HepG2 (cell line): Measurements from ENCODE around the gene APRT. TPM values are rescaled to one million over a fixed set of nuclear protein-coding genes. Genes with fewer than 3 reads are reported as not detected.

ENCODE experiments used
- ATF3 ChIP-seq: sonication (generic); formaldehyde crosslinking; IDR thresholded peaks from 2 replicates; pipeline ENCODE4 v1.4.0; 2020; ENCODE audit warnings: missing genetic modification reagents
- CBX2 ChIP-seq, 2 experiments: fragments of 200-600 bp in 1 of 2; sonication (generic); formaldehyde crosslinking in 1 of 2; IDR thresholded peaks; 2 replicates each; pipeline versions ENCODE4 v1.7.0 to v1.8.1; 2018 to 2022; ENCODE audit warnings: low read depth in 2 of 2, low read length in 1 of 2, mild to moderate bottlenecking in 1 of 2, missing genetic modification reagents in 1 of 2
- E2F5 ChIP-seq: sonication (generic); formaldehyde crosslinking; conservative IDR thresholded peaks from 2 replicates; pipeline ENCODE4 v1.4.0; 2020; ENCODE audit warnings: missing genetic modification reagents
- ELF3 ChIP-seq: IDR thresholded peaks from 2 replicates; pipeline ENCODE4 v1.6.1; 2016; ENCODE audit warnings: missing genetic modification reagents, missing compliant biosample characterization
- GTF2F1 ChIP-seq: fragments of 150-350 bp; IDR thresholded peaks from 2 replicates; pipeline ENCODE4 v1.6.1; 2014; ENCODE audit warnings: low read length
- HIVEP1 ChIP-seq: sonication (generic); formaldehyde crosslinking; IDR thresholded peaks from 2 replicates; pipeline ENCODE4 v1.4.0; 2020; ENCODE audit warnings: mild to moderate bottlenecking, missing genetic modification reagents
- KDM5B ChIP-seq: sonication (generic); formaldehyde crosslinking; IDR thresholded peaks from 2 replicates; pipeline ENCODE4 v1.4.0; 2020; ENCODE audit warnings: missing genetic modification reagents, mild to moderate bottlenecking, borderline replicate concordance
- KLF13 ChIP-seq: sonication (generic); formaldehyde crosslinking; IDR thresholded peaks from 2 replicates; pipeline ENCODE4 v1.4.0; 2020; ENCODE audit warnings: mild to moderate bottlenecking, missing genetic modification reagents
- NFE2L1 ChIP-seq: sonication (generic); formaldehyde crosslinking; IDR thresholded peaks from 2 replicates; pipeline ENCODE4 v1.4.0; 2020; ENCODE audit warnings: missing genetic modification reagents, mild to moderate bottlenecking, borderline replicate concordance
- PHB2 ChIP-seq: fragments of 450-650 bp; IDR thresholded peaks from 2 replicates; pipeline ENCODE4 v1.6.1; 2018; ENCODE audit not compliant: partially characterized antibody
- SALL1 ChIP-seq: sonication (generic); formaldehyde crosslinking; IDR thresholded peaks from 2 replicates; pipeline ENCODE4 v1.8.0; 2022; ENCODE audit warnings: mild to moderate bottlenecking, missing genetic modification reagents
- SETDB1 ChIP-seq: sonication (generic); formaldehyde crosslinking; IDR thresholded peaks from 2 replicates; pipeline ENCODE4 v1.5.1; 2020; ENCODE audit warnings: missing genetic modification reagents, mild to moderate bottlenecking, borderline replicate concordance
- SKI ChIP-seq: fragments of 450-650 bp; IDR thresholded peaks from one replicate; pipeline ENCODE4 v1.6.1; 2018; ENCODE audit warnings: mild to moderate bottlenecking; ENCODE audit not compliant: partially characterized antibody
- SOX5 ChIP-seq: IDR thresholded peaks from 2 replicates; pipeline ENCODE4 v1.6.1; 2016; ENCODE audit warnings: borderline replicate concordance
- SRF ChIP-seq: IDR thresholded peaks from 2 replicates; pipeline ENCODE4 v1.6.1; 2011; ENCODE audit warnings: mild to moderate bottlenecking, low read depth, low read length, moderate library complexity
- ZBTB33 ChIP-seq: sonication (generic); formaldehyde crosslinking; IDR thresholded peaks from 2 replicates; pipeline ENCODE4 v1.4.0; 2020; ENCODE audit warnings: missing genetic modification reagents
- ZNF124 ChIP-seq: sonication (generic); formaldehyde crosslinking; IDR thresholded peaks from 2 replicates; pipeline ENCODE4 v1.4.0; 2020; ENCODE audit warnings: missing genetic modification reagents
- ZNF558 ChIP-seq: sonication (generic); formaldehyde crosslinking; IDR thresholded peaks from 2 replicates; pipeline ENCODE4 v1.9.0; 2022; ENCODE audit warnings: mild to moderate bottlenecking, missing genetic modification reagents, borderline replicate concordance
- ZSCAN21 ChIP-seq: sonication (generic); formaldehyde crosslinking; IDR thresholded peaks from 2 replicates; pipeline ENCODE4 v1.8.0; 2022; ENCODE audit warnings: mild to moderate bottlenecking, missing genetic modification reagents, moderate library complexity, borderline replicate concordance
- ZSCAN31 ChIP-seq: sonication (generic); formaldehyde crosslinking; IDR thresholded peaks from 2 replicates; pipeline ENCODE4 v1.5.0; 2020; ENCODE audit warnings: low read depth, mild to moderate bottlenecking, missing genetic modification reagents
- polyA plus RNA-seq, 8 experiments: library from polyadenylated mRNA; depleted of rRNA in 3 of 8; stranded (reverse) in 7 of 8; unstranded in 1 of 8; fragments of >200 nt; fragmentation: Illumina TruSeq in 4 of 8; extraction: Trizol in 4 of 8; gene quantifications; 2 replicates each; pipeline versions ENCODE4 v1.2.1 to v1.2.3, GENCODE V29; 2011 to 2016; ENCODE audit warnings: low read depth in 4 of 8, missing spikeins in 1 of 8, mixed read lengths in 1 of 8; ENCODE audit not compliant: insufficient read depth in 1 of 8
- total RNA-seq, 5 experiments: library from RNA; depleted of rRNA; stranded (reverse); fragments of >200 nt; fragmentation: Illumina TruSeq; extraction: Trizol; gene quantifications; 2 replicates each; pipeline ENCODE4 v1.2.3, GENCODE V29; 2016; ENCODE audit warnings: low read depth in 1 of 5
- TF ChIP-seq, protein P1 (sequence below): IDR thresholded peaks from 2 replicates; pipeline ENCODE4 v1.6.1; 2016; ENCODE audit warnings: low read depth, missing genetic modification reagents, missing compliant biosample characterization
- TF ChIP-seq, protein P2 (sequence below): sonication (generic); formaldehyde crosslinking; IDR thresholded peaks from 2 replicates; pipeline ENCODE4 v1.4.0; 2020; ENCODE audit warnings: mild to moderate bottlenecking, missing genetic modification reagents

The APRT gene
- total and polyA plus RNA-seq, 2 of the 13 experiments (the other 11 are each of a cell fraction or from before 2014, with no cell fraction given) = 155 to 242 TPM

- TF ChIP-seq ZNF558 (CRISPR knock-in tag) (no peak), SETDB1 (CRISPR knock-in tag) (no peak), ATF3 (no peak), KLF13 (CRISPR knock-in tag) (no peak), E2F5 (CRISPR knock-in tag) (no peak), SALL1 (CRISPR knock-in tag) (peak; percentile 32; the same call in 1 of the 2 replicates), SKI (no peak), ZSCAN21 (CRISPR knock-in tag) (peak; percentile 24; the same call in 1 of the 2 replicates), SRF (no peak), GTF2F1 (no peak), CBX2 (IDR thresholded peaks at IDR 0.05; ENCODE audit: low read depth, low read length) (no peak), CBX2 (CRISPR knock-in tag; IDR thresholded peaks at IDR 0.05; ENCODE audit: low read depth) (no peak), KDM5B (CRISPR knock-in tag) (no peak; the same call in 1 of the 2 replicates), PHB2 (no peak), ZBTB33 (CRISPR knock-in tag) (peak; percentile 30; the same call in 1 of the 2 replicates), HIVEP1 (CRISPR knock-in tag) (0 out of 2 replicates have a peak, but pooled peaks have one; percentile 11), NFE2L1 (CRISPR knock-in tag) (no peak), ZNF124 (0 out of 2 replicates have a peak, but pooled peaks have one; percentile 65), ZSCAN31 (CRISPR knock-in tag) (no peak), SOX5 (no peak), ELF3 (CRISPR knock-in tag) (peak; percentile 44; the same call in 1 of the 2 replicates)
- TF ChIP-seq, protein P1, sequence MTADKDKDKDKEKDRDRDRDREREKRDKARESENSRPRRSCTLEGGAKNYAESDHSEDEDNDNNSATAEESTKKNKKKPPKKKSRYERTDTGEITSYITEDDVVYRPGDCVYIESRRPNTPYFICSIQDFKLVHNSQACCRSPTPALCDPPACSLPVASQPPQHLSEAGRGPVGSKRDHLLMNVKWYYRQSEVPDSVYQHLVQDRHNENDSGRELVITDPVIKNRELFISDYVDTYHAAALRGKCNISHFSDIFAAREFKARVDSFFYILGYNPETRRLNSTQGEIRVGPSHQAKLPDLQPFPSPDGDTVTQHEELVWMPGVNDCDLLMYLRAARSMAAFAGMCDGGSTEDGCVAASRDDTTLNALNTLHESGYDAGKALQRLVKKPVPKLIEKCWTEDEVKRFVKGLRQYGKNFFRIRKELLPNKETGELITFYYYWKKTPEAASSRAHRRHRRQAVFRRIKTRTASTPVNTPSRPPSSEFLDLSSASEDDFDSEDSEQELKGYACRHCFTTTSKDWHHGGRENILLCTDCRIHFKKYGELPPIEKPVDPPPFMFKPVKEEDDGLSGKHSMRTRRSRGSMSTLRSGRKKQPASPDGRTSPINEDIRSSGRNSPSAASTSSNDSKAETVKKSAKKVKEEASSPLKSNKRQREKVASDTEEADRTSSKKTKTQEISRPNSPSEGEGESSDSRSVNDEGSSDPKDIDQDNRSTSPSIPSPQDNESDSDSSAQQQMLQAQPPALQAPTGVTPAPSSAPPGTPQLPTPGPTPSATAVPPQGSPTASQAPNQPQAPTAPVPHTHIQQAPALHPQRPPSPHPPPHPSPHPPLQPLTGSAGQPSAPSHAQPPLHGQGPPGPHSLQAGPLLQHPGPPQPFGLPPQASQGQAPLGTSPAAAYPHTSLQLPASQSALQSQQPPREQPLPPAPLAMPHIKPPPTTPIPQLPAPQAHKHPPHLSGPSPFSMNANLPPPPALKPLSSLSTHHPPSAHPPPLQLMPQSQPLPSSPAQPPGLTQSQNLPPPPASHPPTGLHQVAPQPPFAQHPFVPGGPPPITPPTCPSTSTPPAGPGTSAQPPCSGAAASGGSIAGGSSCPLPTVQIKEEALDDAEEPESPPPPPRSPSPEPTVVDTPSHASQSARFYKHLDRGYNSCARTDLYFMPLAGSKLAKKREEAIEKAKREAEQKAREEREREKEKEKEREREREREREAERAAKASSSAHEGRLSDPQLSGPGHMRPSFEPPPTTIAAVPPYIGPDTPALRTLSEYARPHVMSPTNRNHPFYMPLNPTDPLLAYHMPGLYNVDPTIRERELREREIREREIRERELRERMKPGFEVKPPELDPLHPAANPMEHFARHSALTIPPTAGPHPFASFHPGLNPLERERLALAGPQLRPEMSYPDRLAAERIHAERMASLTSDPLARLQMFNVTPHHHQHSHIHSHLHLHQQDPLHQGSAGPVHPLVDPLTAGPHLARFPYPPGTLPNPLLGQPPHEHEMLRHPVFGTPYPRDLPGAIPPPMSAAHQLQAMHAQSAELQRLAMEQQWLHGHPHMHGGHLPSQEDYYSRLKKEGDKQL (CRISPR knock-in tag) = no peak
- TF ChIP-seq, protein P2, sequence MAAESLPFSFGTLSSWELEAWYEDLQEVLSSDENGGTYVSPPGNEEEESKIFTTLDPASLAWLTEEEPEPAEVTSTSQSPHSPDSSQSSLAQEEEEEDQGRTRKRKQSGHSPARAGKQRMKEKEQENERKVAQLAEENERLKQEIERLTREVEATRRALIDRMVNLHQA (CRISPR knock-in tag) = no peak
Measured at GRCh38 chr16:88857728-88858339, 46.1 kb upstream of the APRT start (continued).
